ENCODE results near the gene PKP2. TPM values are rescaled to one million over a fixed set of nuclear protein-coding genes. Genes with fewer than 3 reads are reported as not detected.
"Not testable (repeated sequence)": the region's sequence is repeated elsewhere in the genome, so short reads cannot be mapped to it uniquely, and the experiment has no call there.

Gene PKP2
- total RNA-seq, 4 donors from 2014 or later = 0.77 to 34.4 (median 5.3) TPM

DNA sequence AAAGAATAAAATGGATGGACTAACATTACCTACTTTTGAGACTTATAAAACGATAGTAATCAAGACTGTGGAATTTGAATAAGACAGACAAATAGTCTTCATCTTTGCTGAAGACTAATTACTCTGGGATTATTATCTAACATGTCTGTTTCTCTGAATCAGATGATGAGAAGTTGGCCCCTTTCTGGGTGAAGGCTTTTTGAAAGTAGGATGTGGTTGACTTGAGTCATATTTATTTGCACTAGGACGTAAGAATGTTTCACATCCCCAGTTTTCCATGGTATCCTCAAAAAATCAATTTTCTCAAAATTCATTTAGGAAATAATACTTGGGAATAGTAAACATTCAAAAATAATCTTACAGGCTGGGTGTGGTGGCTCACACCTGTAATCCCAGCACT is 31.8 kb downstream of the PKP2 start:
- no peak overlapping the region for H3K4me3 ChIP-seq
- no peak for DNase-seq
- intact Hi-C loops (cut with DNase I; ENCODE audit: low total_unique reads) = no loop called here
- H3K36me3 ChIP-seq = no peaks in the 10 kb centered on the region
- TF ChIP-seq, protein P1, sequence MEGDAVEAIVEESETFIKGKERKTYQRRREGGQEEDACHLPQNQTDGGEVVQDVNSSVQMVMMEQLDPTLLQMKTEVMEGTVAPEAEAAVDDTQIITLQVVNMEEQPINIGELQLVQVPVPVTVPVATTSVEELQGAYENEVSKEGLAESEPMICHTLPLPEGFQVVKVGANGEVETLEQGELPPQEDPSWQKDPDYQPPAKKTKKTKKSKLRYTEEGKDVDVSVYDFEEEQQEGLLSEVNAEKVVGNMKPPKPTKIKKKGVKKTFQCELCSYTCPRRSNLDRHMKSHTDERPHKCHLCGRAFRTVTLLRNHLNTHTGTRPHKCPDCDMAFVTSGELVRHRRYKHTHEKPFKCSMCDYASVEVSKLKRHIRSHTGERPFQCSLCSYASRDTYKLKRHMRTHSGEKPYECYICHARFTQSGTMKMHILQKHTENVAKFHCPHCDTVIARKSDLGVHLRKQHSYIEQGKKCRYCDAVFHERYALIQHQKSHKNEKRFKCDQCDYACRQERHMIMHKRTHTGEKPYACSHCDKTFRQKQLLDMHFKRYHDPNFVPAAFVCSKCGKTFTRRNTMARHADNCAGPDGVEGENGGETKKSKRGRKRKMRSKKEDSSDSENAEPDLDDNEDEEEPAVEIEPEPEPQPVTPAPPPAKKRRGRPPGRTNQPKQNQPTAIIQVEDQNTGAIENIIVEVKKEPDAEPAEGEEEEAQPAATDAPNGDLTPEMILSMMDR (IDR thresholded peaks at IDR 0.05) = no peak
- no peak for TF ChIP-seq POLR2A (IDR thresholded peaks at IDR 0.05)
- no peaks in the 10 kb centered on the region for H3K4me1 ChIP-seq
- no peaks in the 10 kb centered on the region for H3K9me3 ChIP-seq
- no peak overlapping the region for H3K27ac ChIP-seq
- H3K27me3 ChIP-seq = no peaks in the 10 kb centered on the region

DNA sequence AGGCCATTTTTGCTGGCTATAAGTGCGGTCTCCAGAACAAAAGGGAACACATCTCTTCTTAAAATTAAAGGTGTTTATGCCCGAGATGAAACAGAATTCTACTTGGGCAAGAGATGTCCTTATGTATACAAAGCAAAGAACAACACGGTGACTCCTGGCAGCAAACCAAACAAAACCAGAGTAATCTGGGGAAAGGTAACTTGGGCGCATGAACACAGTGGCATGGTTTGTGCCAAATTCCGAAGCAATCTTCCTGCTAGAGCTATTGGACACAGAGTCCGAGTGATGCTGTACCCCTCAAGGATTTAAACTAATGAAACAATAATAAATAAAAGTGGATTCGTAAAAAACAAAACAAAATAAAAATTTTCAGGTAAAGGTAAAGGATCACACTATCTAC is 33.4 kb downstream of the PKP2 start:
- intact Hi-C loops (cut with DNase I; ENCODE audit: low total_unique reads) = no loop called here
- H3K27ac ChIP-seq = no peak overlapping the region
- H3K4me3 ChIP-seq = no peak overlapping the region

DNA sequence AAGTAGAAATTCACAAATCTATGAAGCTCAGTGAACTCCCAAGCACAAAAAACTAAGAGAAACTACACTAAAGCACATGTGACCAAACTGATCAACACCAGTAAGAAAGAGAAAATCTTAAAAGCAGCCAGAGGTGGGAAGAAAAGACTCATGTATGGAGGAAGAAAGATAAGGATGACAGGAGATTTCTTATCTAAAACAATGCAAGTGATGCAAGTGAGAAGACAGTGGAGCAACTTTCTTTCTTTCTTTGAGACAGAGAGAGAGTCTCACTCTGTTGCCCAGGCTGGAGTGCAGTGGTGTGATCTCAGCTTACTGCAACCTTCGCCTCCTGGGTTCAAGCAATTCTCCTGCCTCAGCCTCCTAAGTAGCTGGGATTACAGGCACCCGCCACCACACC is 34.9 kb downstream of the PKP2 start:
- H3K9me3 ChIP-seq; H3K36me3 ChIP-seq; H3K27ac ChIP-seq; H3K27me3 ChIP-seq; intact Hi-C loops (cut with DNase I; ENCODE audit: low total_unique reads); DNase-seq; H3K4me3 ChIP-seq; H3K4me1 ChIP-seq: not testable (repeated sequence)

More for the DNA sequence above, 33.4 kb downstream of the PKP2 start:
- DNase-seq = no peak
- Histone ChIP-seq H3K36me3 (no peaks in the 10 kb centered on the region), H3K27me3 (no peaks in the 10 kb centered on the region), H3K4me1 (no peaks in the 10 kb centered on the region), H3K9me3 (no peaks in the 10 kb centered on the region)
- TF ChIP-seq, protein P1 (IDR thresholded peaks at IDR 0.05) = no peak
- no peak for TF ChIP-seq POLR2A (IDR thresholded peaks at IDR 0.05)

DNA sequence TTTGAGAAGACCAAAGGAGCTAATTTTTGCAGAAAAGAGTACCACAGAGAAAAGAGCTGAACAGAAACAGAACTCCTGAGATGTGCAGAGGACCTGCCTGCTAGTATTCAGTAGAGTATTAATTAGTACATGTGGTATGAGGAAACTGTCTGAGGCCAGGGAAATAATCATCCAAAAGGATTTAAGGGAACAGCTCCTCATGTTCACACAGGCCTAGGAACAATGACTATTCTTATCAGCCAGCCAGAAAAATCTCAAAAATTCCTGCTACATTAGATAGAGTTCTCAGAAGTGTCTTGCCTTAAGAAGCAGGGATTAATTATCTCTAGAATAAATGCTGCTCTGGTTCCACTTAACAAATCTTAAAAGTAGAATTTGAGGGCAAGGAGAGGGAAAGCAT is 36.4 kb downstream of the PKP2 start:
- DNase-seq = no peak
- H3K27ac ChIP-seq = no peak overlapping the region
- no peaks in the 10 kb centered on the region for H3K27me3 ChIP-seq
- no peak overlapping the region for H3K4me3 ChIP-seq
- no peaks in the 10 kb centered on the region for H3K36me3 ChIP-seq
- intact Hi-C loops (cut with DNase I; ENCODE audit: low total_unique reads) = no loop called here
- TF ChIP-seq, protein P1 (IDR thresholded peaks at IDR 0.05) = no peak
- no peak for TF ChIP-seq POLR2A (IDR thresholded peaks at IDR 0.05)
- no peaks in the 10 kb centered on the region for H3K9me3 ChIP-seq
- H3K4me1 ChIP-seq = no peaks in the 10 kb centered on the region

DNA sequence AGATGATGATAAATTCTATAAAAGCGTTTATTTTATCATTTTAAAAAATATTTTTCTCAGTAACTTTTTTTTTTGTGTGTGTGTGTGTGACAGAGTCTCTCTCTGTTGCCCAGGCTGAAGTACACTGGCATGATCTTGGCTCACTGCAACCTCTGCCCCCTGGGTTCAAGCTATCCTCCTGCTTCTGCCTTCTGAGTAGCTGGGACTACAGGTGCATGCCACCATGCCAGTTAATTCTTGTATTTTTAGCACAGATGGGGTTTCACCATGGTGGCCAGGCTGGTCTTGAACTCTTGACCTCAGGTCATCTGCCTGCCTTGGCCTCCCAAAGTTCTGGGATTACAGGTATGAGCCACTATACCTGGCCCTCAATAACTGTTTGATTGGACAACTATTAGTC is 37.2 kb downstream of the PKP2 start:
- Histone ChIP-seq H3K4me3 (no peak overlapping the region), H3K36me3 (no peaks in the 10 kb centered on the region), H3K27ac (no peak overlapping the region), H3K4me1 (no peaks in the 10 kb centered on the region), H3K27me3 (no peaks in the 10 kb centered on the region), H3K9me3 (no peaks in the 10 kb centered on the region)
- intact Hi-C loops (cut with DNase I; ENCODE audit: low total_unique reads) = no loop called here
- TF ChIP-seq POLR2A (IDR thresholded peaks at IDR 0.05) = no peak
- TF ChIP-seq, protein P1 (IDR thresholded peaks at IDR 0.05) = no peak
- no peak for DNase-seq

DNA sequence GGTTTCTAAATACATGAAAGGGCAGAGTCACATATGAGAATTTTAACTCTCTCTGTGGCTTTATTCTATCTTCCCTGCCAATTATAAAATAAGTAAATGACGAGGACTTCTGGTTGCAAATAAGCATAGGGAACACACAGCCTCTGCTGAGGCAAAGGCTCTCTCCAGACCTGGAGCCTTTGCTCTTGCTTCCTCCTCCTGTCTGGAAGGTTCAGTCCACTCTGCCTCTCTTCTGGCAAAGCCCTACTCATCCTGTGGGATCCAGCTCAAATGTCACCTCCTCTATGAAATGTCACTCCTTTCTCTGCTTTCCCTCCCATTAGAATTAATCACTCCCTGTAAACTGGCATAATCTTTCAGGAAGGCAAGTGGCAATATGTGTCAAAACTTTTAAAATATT is 41.9 kb downstream of the PKP2 start:
- H3K36me3 ChIP-seq = no peaks in the 10 kb centered on the region
- no peaks in the 10 kb centered on the region for H3K4me1 ChIP-seq
- TF ChIP-seq, protein P1 (IDR thresholded peaks at IDR 0.05) = no peak
- TF ChIP-seq POLR2A (IDR thresholded peaks at IDR 0.05) = no peak
- intact Hi-C loops (cut with DNase I; ENCODE audit: low total_unique reads) = no loop called here
- DNase-seq = no peak
- no peak overlapping the region for H3K27ac ChIP-seq
- H3K9me3 ChIP-seq = no peaks in the 10 kb centered on the region
- no peak overlapping the region for H3K4me3 ChIP-seq
- H3K27me3 ChIP-seq = no peaks in the 10 kb centered on the region

Data from uterus (tissue), 4 donors.